HG02973 (cell line): ENCODE results near the gene HNRNPDL.
"Not testable (repeated sequence)": the region's sequence is repeated elsewhere in the genome, so short reads cannot be mapped to it uniquely, and the experiment has no call there.

Source experiments
- ATAC-seq: cut with Tn5 transposase; IDR thresholded peaks from one replicate; pipeline ENCODE4 v1.9.1; 2021; ENCODE audit warnings: moderate library complexity; ENCODE audit not compliant: unreplicated experiment

HNRNPDL gene

DNA sequence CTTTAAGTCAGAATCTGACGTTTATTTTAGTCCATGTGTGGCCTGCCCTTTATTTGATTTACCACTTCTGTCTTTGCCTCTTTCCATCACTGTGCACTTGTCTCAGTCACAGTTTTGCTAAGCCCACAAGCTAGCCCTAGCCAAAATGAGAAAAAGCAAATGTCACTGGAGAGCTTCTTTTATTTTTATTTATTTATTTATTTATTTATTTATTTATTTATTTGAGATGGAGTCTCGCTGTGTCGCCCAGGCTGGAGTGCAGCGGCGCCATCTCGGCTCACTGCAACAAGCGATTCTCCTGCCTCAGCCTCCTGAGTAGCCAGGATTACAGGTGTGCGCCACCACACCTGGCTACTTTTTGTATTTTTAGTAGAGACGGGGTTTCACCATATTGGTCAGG is 40.2 kb downstream of the HNRNPDL start:
- ATAC-seq = not testable (repeated sequence)

DNA sequence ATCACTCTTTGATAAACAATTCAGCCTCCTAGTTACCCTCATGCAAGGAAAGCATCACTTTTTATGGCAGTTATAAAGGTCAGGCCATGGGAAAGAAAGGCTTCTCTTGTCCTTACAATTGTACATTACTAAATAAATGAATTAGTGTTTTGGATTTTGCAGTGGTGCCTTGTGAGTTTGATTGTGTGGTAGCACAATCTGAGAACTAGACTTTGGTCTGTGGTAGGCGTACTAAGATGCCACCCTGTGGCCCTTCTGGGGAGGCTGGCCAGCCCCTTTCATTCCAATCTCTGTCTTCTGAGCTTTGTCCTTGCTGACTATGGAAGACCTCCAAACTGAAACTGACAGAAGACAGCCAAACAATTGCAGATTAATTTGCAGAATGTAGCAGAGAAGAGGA is 41.9 kb downstream of the HNRNPDL start:
- ATAC-seq = no peak

DNA sequence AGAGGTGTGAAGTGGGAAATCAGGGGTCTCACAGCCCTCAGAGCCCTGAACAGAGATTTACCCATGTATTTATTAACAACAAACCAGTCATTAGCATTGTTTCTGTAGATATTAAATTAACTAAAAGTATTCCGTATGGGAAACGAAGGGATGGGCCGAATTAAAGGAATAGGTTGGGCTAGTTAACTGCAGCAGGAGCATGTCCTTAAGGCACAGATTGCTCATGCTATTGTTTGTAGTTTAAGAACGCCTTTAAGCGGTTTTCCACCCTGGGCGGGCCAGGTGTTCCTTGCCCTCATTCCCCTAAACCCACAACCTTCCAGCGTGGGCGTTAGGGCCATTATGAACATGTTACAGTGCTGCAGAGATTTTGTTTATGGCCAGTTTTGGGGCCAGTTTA is 44.0 kb downstream of the HNRNPDL start:
- ATAC-seq = not testable (repeated sequence)

DNA sequence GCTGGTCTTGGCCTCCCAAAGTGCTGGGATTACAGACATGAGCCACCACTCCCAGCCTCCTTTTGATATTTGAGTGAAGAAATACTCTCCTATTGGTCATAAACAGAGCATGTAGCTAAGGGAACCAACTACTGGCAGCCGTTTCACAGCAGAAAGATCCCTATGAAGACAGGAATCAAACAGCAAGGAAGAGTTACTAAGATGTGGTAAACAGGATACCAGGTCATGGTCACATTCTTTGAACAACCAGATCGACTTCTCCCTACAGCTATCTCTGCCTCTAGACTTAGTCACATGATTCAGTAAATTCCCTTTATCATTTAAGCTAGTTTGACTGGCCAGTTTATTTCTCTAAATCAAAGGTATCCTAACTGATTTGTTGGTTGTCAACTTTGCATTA is 47.5 kb downstream of the HNRNPDL start:
- ATAC-seq = no peak

DNA sequence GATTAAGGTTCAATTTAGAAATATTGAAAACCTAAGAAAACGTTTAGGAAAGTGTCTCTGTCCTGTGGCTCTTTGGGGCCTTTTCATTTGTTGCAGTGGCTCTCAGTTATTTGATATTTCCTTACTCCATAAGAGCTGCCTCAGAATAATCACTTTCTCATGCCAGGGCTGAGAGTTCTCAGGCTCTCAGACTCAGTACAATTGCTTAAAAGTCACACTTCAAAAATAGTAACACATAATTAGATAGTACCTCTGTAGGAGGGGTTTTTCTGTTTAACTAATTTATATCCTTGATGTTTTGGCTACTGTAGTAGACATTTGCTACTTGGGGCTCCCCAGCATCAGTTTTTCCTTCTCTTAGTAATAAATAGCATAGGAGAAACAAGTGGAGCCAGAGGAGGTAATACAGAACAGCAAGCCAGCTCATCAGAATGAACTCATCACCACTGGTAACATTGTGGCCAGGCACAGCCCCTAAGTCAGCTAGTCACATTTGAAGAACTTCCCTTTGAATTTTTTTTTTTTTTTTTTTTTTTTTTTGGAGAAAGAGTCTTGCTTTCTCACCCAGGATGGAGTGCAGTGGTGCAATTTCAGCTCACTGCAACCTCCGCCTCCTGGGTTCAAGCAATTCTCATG is 48.5 kb downstream of the HNRNPDL start:
- ATAC-seq = no peak

DNA sequence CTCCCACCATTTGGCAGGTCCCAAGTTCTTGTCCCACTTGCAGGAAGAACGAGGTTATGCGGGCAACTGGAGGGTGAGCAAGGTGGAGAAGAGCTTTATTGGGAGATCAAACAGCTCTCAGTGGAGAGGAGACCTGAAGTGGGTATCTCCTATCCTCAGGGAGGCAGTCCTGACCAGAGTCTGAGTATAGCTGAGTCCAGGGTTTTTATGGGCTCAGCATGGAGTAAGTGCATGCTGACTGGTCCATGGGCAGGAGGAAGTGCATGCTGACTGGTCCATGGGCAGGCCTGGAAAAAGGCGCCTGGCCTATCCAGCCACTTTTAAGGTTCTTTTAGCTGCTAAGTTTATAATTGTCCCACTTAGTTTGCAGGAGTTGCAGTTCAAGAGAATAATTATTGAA is 49.0 kb downstream of the HNRNPDL start:
- ATAC-seq = no peak

DNA sequence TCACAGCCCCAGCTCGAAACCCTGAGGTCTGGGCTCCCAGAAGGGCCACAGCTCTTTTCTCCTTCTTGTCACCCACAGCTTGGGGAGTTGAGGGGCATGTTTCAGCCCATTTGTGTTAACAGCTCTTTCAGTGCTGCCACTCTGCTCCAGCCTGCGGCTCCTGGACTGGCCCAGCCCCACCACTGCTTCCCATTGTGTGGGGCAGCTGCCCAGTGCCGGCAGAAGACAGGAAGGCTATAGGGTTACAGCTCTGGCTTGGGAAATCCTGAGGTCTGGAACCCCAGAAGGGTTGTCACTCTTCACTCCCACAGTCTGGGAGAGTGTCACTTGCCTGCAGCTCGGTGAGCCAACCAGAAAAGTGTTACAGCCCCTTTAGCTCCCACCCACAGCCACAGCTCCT is 49.4 kb downstream of the HNRNPDL start:
- ATAC-seq = no peak

DNA sequence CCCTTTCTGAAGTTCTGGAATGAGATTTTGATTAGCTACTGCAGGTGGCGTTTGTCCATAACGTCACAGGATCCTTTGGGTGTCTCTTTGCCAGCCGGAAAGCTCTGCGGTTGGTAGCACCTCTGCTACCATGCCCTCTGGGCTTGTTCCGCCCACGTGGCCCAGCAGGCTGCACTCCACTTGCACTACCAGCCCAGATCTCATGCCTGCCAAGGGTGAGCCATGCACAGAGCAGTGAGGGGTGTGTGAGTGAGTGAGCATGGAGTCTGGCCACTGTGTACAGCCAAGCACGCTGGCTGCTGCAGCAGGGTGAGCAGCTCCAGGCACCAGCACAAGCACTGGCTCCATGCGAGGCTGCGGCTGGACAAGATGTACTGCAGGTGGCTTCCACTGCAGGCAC is 49.9 kb downstream of the HNRNPDL start:
- ATAC-seq = no peak

DNA sequence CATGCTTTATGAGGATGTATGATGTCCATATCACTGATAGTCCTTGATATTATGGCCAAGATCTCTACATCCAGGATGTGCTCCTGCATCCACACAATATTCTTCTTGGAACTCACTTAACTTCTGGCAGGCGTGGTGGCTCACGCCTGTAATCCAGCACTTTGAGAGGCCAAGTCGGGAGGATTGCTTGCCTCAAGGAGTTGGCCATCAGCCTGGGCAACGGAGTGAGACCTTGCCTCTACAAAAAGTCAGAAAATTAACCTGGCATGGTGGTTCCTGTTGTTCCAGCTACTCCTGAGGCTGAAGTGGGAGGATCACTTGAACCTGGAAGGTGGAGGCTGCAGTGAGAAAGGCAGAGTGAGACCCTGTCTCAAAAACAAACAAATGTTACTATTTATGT is 54.2 kb downstream of the HNRNPDL start:
- no peak for ATAC-seq

DNA sequence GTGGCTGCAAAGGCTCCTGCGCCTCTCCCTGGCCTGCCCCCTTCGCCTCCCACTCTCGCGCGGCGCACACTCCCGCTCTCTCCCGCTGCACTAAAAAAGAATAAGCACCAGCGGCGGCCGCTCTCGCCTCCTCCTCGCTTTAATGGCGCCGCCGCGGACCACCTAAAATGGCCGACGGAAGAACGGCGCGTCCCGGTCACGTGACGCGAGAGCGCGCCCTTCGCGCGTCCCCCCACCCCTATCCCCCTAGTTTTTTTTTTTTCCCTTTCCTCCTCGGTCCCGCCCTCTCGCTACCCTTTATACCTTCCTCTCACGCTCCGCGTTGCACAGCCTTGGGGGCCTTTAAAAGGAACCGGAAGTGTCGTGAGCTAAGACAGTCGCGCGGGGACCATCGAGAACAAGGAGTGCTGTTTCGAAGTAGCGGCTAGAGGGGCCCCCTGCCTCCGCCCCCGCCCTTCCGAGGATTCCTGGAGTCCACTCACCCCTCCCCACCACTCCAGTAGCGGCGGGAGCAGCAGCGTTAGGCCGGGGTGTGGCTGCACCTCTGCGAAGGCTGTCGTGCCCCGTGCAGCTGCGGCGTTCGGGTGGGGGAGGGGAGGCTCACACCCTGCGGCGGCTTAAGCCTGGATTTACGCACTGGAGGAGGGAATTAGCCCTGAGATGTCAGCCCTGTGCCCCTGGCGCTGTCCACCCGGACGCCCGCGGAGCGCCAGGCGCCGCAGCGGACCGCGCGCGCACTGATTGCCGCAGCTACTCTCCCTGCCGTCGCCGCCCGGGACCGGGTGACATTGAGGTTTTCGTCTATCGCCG is 56.2 kb downstream of the HNRNPDL start, which contains the start of gene HNRNPD:
Gene HNRNPD, minus strand, starts transcription at position 176 of the 810 bp plus-strand sequence. CDS start 313 bp downstream, outside the sequence.
- peak; percentile 92 for ATAC-seq

DNA sequence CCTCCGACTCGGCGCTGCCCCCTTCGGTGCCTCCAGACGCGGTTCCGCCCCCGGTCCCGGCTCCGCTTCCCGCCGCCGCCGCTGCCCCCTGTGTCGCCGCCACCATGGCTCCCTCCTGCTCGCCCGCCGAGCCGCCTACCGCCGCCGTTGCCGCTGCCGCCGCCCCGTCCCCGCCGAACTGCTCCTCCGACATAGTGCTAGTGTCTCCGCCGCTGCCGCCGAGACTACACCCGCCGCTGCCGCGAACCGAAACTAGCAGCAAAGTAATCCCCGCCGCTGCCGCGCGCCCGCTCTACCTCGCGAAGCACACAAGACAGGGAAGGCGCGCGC is 56.8 kb downstream of the HNRNPDL start:
- peak; percentile 18 for ATAC-seq
